GM18505 (cell line): ENCODE results near the gene AJUBA.
"Not testable (repeated sequence)": the region's sequence is repeated elsewhere in the genome, so short reads cannot be mapped to it uniquely, and the experiment has no call there.

Source experiments
- ATAC-seq: cut with Tn5 transposase; IDR thresholded peaks from one replicate; pipeline ENCODE4 v1.9.1; 2021; ENCODE audit not compliant: unreplicated experiment
- POLR2A ChIP-seq: IDR thresholded peaks from 4 replicates; pipeline ENCODE4 v1.6.1; 2011; ENCODE audit warnings: borderline replicate concordance; ENCODE audit not compliant: insufficient read depth, insufficient read length; ENCODE audit errors: extremely low read depth

Gene AJUBA

DNA sequence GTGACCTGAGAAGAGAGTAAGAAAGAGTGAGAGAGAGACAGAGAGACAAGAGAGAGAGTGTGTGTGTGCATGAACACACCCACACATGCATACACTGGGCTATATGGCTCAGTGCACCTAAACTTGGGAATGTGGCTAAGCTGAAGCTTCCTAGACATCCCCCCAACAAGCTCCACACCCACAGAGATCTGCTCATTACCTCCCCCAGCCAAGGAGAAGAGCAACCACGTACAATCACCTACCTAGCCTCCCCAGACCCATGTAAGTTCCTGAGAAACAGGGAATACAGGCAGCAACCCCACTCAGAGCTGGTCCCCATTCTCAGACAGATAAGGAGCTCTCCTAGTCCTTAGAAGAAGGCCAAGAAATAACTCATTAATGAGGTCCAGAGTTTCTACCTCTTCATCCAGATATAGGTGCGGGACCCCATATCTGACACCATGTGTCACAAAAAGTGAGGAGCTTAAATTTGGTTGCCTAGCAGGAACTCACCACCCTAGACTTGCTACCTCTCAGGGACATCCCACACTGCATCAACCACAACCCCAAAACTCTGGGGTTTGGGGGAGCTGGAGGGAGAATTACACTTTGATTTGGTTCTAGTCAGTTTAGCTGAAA lies 9.9 kb downstream of the AJUBA start:
- no peak for ATAC-seq
- no peak for TF ChIP-seq POLR2A

DNA sequence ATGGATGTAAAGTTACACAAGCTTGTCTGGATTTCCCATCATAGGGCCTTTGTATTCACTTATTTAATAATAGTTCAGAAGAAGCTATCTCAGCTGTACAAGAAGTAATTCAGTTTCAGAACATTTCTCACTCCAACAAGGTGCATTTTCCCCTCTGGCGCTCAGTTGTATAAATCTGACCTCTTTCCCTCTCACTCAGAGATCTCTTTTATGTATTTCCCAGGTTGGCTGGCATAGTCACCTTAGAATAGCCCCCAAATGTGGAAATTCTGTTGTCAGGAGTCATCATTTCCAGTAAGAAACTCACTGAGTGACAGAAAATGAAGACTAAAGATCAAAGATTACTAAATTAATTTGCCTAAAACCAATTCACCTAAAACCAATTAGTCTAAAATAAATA lies 11.2 kb downstream of the AJUBA start:
- TF ChIP-seq POLR2A = no peak
- no peak for ATAC-seq

DNA sequence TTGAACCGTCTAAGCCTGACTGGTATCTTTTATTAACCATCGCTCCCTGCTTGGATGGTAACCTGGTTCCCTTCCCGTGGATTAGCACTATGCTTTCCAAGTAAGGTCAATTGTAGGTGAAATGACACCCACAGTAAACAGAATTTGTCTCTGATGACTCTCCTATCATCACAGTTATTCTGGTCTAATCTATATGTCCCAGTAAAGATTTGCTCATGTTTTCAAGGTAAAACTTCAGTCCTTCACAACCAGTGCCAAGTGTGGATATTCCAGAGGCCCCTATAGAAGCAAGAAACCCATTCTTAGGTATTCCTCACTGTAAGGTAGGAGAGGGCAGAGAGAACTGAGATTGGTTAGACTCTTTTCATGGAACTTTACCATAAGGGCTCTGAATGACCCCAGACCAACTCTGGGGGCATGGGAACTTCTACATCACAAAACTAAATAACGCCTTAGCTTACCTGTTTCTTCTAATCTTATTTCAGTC lies 15.5 kb downstream of the AJUBA start:
- no peak for TF ChIP-seq POLR2A
- ATAC-seq = no peak

DNA sequence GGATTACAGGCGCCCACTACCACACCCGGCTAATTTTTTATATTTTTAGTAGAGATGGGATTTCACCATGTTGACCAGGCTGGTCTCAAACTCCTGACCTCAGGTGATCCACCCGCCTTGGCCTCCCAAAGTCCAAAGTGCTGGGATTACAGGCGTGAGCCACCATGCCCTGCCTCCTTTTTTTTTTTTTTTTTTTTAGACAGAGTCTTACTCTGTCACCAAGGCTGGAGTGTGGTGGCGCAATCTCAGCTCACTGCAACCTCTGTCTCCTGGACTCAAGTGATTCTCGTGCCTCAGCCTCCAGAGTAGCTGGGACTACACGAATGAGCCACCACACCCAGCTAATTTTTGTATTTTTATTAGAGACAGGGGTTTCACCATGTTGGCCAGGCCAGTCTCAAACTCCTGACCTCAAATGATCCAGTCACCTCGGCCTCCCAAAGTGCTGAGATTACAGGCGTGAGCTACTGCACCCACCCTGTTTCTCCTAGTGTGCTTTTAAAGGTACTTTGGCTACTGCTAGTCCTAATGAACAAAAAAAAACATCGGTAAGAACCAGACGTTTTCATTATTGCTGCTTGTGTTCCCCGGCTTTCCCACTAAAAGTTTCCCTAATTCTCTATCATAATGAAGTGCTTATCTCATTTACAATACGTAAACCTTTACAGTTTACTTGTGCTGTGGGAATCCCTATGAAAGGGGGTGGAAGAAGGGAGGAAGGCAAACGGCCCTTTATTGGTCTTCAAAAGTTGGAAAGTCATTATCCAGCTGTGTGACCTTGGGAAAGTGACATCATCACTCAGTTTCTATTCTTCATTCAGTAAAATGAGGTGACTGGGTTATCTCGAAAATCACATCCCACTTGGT lies 16.2 kb downstream of the AJUBA start:
- not testable (repeated sequence) for ATAC-seq

DNA sequence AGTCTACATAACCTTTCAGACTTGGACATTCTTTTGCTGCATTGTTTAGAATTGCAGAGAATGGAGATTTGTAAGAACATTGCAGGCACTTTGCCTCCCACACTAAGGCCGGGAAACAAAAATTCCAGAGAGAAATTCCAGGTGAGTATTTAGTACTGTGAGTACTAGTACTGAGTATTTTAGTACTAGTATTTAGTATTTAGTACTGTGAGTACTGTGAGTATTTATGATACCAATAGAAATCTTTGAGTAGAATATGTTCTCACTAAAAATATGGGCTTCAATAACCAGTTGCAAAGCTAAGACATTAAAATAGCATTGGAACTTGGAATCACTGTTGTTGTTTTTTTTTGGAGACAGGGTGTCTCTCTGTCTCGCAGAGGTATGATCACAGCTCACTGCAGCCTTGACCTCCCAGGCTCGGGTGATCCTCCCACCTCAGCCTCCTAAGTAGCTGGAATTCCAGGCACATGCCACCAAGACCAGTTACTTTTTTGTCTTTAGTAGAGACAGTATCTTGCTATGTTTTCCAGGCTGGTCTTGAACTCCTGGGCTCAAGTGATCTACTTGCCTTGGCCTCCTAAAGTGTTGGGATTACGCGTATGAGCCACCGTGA lies 20.2 kb downstream of the AJUBA start:
- no peak for ATAC-seq
- no peak for TF ChIP-seq POLR2A

DNA sequence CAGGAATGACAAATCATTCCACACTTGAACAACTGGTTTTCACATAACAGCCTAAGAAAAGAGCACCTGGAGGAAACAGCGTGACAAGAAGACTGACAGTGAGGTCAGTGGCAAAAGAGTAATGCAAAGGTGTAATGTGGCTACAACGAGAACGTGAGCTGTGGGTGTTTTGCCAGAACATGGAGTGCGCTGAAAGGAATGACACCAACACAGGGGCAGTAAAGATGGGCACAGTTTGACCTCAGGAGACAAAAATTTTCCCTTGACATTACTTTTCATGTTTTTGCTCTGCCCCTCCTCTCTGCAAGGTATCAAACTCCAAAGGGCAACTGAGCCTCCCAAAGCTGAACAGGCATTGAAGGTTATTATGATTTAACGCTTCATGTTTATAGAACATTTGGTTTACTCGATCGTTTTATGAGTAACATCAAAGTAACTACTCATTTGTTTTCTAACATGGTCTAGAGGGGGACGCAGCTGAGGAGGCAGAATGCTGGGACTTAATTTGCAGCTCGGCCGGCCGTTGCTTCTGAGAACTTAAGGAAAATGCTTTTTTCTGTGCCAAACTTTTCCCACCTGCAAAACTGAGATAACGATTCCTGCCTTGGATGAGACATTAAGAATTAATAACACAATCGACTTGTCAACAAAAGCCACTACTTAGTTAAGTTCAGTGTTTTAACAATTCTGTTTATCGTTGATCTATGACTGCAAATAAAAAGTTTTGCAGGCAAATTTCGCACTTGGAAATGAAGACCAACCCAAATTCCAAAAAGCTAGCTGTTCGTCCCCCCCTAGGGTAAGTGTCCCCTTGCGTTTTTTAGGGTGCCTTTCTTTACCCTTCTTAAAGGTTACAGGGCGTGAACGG lies 26.4 kb downstream of the AJUBA start:
- no peak for TF ChIP-seq POLR2A
- ATAC-seq = no peak

DNA sequence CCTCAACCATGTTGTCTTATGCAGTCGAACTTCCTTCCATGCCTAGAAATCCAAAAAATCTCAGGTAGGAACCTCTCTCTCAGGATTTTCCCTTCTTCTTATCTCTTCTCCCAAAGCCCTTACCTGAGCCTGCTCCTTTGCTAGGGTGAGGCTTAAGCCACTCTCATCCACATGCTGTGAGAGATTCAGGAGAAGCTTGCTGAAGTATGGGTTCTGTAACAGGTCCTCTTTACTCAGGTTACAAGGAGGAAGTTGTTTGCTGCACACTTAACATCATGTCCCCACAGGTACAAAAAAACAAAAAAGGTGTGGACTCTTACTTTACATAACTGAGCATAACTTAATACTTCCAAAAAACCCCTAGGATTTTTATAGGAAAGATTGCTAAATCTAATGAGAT lies 29.9 kb downstream of the AJUBA start:
- no peak for ATAC-seq
- no peak for TF ChIP-seq POLR2A

DNA sequence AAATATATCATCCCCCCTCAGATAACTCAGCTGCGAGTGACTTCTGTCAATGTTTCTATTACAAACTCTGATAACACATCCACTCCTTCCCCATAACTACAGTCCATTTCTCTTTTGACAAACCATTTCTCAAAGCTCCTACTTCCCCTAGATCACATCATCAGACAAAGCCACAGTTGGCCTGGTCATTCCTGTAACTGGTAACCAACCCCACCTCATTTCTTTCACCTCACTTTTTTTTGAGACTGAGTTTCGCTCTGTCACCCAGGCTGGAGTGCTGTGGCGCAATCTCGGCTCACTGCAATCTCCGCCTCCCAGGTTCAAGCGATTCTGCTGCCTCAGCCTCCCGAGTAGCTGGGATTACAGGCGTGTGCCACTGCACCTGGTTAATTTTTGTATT lies 30.6 kb downstream of the AJUBA start:
- not testable (repeated sequence) for ATAC-seq

DNA sequence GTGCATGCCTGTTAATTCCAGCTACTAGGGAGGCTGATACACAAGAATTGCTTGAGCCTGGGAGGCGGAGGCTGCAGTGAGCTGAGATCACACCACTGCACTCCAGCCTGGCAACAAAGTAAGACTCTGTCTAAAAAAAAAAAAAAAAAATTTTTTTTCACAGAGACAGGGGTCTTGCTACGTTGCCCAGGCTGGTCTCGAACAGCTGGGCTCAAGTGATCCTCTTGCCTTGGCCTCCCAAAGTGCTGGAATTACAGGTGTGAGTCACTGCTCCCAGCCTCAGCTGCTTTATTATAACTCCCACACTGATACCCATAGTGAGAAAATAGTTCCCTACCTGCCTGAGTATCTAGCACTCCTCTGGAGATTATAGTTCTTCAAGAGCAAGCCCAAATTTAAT lies 36.7 kb downstream of the AJUBA start:
- no peak for ATAC-seq
- TF ChIP-seq POLR2A = no peak

DNA sequence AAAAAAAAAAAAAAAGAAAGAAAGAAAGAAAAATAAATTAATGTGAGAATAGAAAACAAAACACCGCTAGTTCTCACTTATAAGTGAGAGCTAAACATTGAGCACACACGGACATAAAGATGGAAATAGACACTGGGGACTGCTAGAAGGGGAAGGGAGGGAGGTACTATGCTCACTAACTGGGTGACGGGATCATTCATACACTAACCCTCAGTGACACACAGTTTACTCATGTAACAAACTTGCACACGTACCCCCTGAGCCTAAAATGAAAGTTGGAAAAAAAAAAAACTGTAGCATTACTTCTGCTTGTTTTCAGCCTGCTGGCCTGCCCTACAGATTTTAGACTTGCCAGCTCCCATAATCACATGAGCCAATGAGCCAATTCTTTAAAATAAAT lies 42.7 kb downstream of the AJUBA start:
- no peak for ATAC-seq
- TF ChIP-seq POLR2A = no peak

DNA sequence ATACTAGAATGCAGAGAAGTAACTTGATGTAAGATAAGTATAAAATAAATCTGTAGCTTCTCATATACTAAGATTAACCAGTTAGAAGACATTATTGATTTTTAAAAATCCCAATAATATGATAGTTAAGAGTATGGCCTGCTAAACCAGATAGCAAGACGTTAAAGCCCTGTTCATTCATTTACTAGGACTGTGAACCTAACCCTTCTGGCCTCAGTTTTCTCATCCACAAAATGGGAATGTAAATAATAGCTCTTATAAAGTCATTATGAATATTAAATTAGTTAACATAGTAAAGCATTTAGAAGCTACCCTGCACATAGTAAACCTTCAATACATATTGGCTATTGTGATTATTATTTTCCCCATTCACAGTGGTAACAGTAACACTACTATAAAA lies 47.2 kb downstream of the AJUBA start:
- no peak for ATAC-seq
- no peak for TF ChIP-seq POLR2A

DNA sequence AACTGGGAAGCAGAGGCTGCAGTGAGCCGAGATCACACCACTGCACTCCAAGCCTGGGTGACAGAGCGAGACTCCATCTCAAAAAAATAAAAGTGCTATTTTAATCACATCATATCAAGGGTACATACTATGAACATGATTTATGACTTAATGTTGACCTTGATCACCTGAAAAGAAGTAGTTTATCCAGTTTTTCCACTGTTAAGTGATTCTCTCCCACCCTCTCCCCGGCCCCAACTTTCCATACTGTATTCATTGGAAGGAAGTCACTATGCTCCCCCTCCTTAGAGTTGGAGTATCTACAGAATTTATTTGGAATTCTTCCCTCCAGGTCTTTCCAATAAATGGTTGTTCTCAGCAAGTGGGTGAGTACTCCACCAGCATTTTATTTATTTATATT lies 50.2 kb downstream of the AJUBA start:
- no peak for TF ChIP-seq POLR2A
- ATAC-seq = no peak

DNA sequence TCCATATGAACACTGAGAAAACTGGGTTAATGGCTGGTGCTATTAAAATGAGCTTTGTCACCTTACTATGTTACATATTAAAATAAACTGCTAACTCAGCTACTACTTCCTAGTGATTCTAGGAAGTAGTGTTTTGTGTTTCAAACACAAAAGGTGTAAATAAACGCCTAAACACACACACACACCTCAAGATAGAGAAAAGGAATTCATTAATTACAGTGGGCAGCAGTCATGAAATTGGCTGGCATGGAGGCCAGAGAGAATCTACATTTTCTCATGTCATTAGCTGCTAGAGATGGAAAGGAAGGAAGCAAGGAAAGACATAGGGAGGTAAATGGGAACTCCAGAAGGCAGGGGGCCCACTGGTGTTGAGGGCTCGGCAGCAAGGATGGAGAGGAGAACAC lies 52.4 kb downstream of the AJUBA start:
- TF ChIP-seq POLR2A = no peak
- no peak for ATAC-seq
